IMR-90 (cell line): Measurements from ENCODE around the gene TMEM14A. TPM values are rescaled to one million over a fixed set of nuclear protein-coding genes. Genes with fewer than 3 reads are reported as not detected.
A peak's percentile ranks its signal among the peaks of the same experiment; 100 is the strongest.
"Not testable (repeated sequence)": the region's sequence is repeated elsewhere in the genome, so short reads cannot be mapped to it uniquely, and the experiment has no call there.

ENCODE experiments used
- ATAC-seq: fragments of 200-7000 bp; cut with Tn5 transposase; 2 replicates; pipeline ENCODE4 v1.9.1; 2020; ENCODE audit warnings: low read depth, mild to moderate bottlenecking, moderate library complexity
- BruUV-seq: library from RNA; stranded (reverse); fragments of 400-500 nt; replicated peaks from 2 replicates; lab custom pipeline; 2021; lab: Mats Ljungman, UMichigan
- CTCF ChIA-PET: fragments of 300-600 bp; formaldehyde crosslinking; extraction: SDS; loops from one replicate; lab custom pipeline; 2021; ENCODE audit warnings: antibody characterized with exemption; lab: Yijun Ruan, JAX
- POLR2A ChIA-PET: fragments of 300-600 bp; sonication (Branson Sonifier 250); formaldehyde crosslinking; loops from one replicate; lab custom pipeline; 2022; ENCODE audit warnings: antibody characterized with exemption; ENCODE audit not compliant: unreplicated experiment; lab: Charles Lee
- DNase-seq: peaks from one replicate; pipeline ENCODE4 v3.0.0; 2013
- H2AFZ ChIP-seq: replicated peaks from 2 replicates; pipeline ENCODE3; 2013; ENCODE audit warnings: low read length, mild to moderate bottlenecking; ENCODE audit not compliant: poor library complexity
- H2AK5ac ChIP-seq: 2 replicates; pipeline ENCODE4 v1.6.1; 2013; ENCODE audit warnings: low read depth, low read length, inconsistent platforms
- H2AK9ac ChIP-seq: replicated peaks from 2 replicates; pipeline ENCODE3; 2013; ENCODE audit warnings: mild to moderate bottlenecking, low read depth, low read length, moderate library complexity; ENCODE audit not compliant: poor library complexity
- H2BK120ac ChIP-seq: 2 replicates; pipeline ENCODE4 v1.6.1; 2013; ENCODE audit warnings: low read depth, low read length, inconsistent platforms
- H2BK15ac ChIP-seq: 3 replicates; pipeline ENCODE4 v1.6.1; 2013; ENCODE audit warnings: low read depth, low read length, inconsistent platforms
- H2BK20ac ChIP-seq: 2 replicates; pipeline ENCODE4 v1.6.1; 2013; ENCODE audit warnings: low read depth, mild to moderate bottlenecking, inconsistent platforms, low read length, moderate library complexity
- H2BK5ac ChIP-seq: 2 replicates; pipeline ENCODE4 v1.6.1; 2013; ENCODE audit warnings: mild to moderate bottlenecking, low read depth, low read length, inconsistent platforms; ENCODE audit not compliant: poor library complexity, severe bottlenecking
- H3K14ac ChIP-seq: replicated peaks from 2 replicates; pipeline ENCODE4 v1.6.1; 2013; ENCODE audit warnings: low read depth, low read length, inconsistent platforms
- H3K18ac ChIP-seq: 2 replicates; pipeline ENCODE4 v1.6.1; 2013; ENCODE audit warnings: low read depth, low read length, control low read depth
- H3K23ac ChIP-seq: 2 replicates; pipeline ENCODE4 v1.6.1; 2013; ENCODE audit warnings: low read depth, low read length, inconsistent platforms
- H3K27ac ChIP-seq: 2 replicates; pipeline ENCODE4 v1.5.1; 2013; ENCODE audit warnings: mild to moderate bottlenecking, control low read depth, low read length; ENCODE audit not compliant: insufficient read depth
- H3K27me3 ChIP-seq: 2 replicates; pipeline ENCODE4 v1.6.1; 2013; ENCODE audit warnings: low read length; ENCODE audit not compliant: control insufficient read depth, insufficient read depth
- H3K36me3 ChIP-seq: 2 replicates; pipeline ENCODE4 v1.6.1; 2013; ENCODE audit warnings: low read length, mixed read lengths; ENCODE audit not compliant: control insufficient read depth, insufficient read depth
- H3K4ac ChIP-seq: 2 replicates; pipeline ENCODE4 v1.6.1; 2013; ENCODE audit warnings: low read depth, low read length, inconsistent platforms
- H3K4me1 ChIP-seq: 2 replicates; pipeline ENCODE4 v1.6.1; 2013; ENCODE audit warnings: low read length, mixed read lengths; ENCODE audit not compliant: control insufficient read depth, insufficient read depth
- H3K4me2 ChIP-seq: 2 replicates; pipeline ENCODE4 v1.6.1; 2013; ENCODE audit warnings: low read depth, mild to moderate bottlenecking, control low read depth, low read length, moderate library complexity
- H3K4me3 ChIP-seq: 2 replicates; pipeline ENCODE4 v1.5.1; 2013; ENCODE audit warnings: low read depth, mild to moderate bottlenecking, control low read depth, low read length, moderate library complexity; ENCODE audit not compliant: insufficient read depth
- H3K56ac ChIP-seq: 2 replicates; pipeline ENCODE4 v1.6.1; 2013; ENCODE audit warnings: low read length, inconsistent platforms; ENCODE audit not compliant: insufficient read depth; ENCODE audit errors: extremely low read depth
- H3K79me1 ChIP-seq, 2 experiments: 2 replicates each; pipeline ENCODE4 v1.6.1; 2013; ENCODE audit warnings: low read length in 2 of 2, inconsistent platforms in 1 of 2, low read depth in 1 of 2
- H3K9ac ChIP-seq: 2 replicates; pipeline ENCODE4 v1.6.1; 2013; ENCODE audit warnings: low read depth, low read length, control low read depth
- H3K9me1 ChIP-seq: 2 replicates; pipeline ENCODE4 v1.6.1; 2013; ENCODE audit warnings: low read length, inconsistent platforms; ENCODE audit not compliant: insufficient read depth
- H3K9me3 ChIP-seq: 2 replicates; pipeline ENCODE4 v1.6.1; 2013; ENCODE audit warnings: low read length; ENCODE audit not compliant: control insufficient read depth, insufficient read depth
- H4K20me1 ChIP-seq: 2 replicates; pipeline ENCODE4 v1.6.1; 2013; ENCODE audit warnings: low read length, inconsistent platforms; ENCODE audit not compliant: insufficient read depth
- H4K5ac ChIP-seq: 2 replicates; pipeline ENCODE4 v1.6.1; 2013; ENCODE audit warnings: mild to moderate bottlenecking, low read depth, low read length, control low read depth
- H4K8ac ChIP-seq, 2 experiments: 2 replicates each; pipeline ENCODE4 v1.6.1; 2013; ENCODE audit warnings: low read depth in 2 of 2, low read length in 2 of 2, control low read depth in 1 of 2, inconsistent platforms in 1 of 2
- H4K91ac ChIP-seq: 2 replicates; pipeline ENCODE4 v1.6.1; 2013; ENCODE audit warnings: low read depth, low read length, inconsistent platforms; ENCODE audit not compliant: insufficient read depth
- BHLHE40 ChIP-seq: fragments of 150-350 bp; IDR thresholded peaks from 2 replicates; pipeline ENCODE4 v1.6.1; 2016; ENCODE audit warnings: mild to moderate bottlenecking, low read depth, low read length
- CEBPB ChIP-seq: IDR thresholded peaks from 2 replicates; pipeline ENCODE4 v1.6.1; 2012; ENCODE audit warnings: low read depth, low read length, improper control_type of control experiment
- MAFK ChIP-seq: IDR thresholded peaks from 2 replicates; pipeline ENCODE4 v1.6.1; 2012; ENCODE audit warnings: low read depth, low read length, improper control_type of control experiment
- MXI1 ChIP-seq: IDR thresholded peaks from 2 replicates; pipeline ENCODE4 v1.6.1; 2012; ENCODE audit warnings: low read depth, mild to moderate bottlenecking, low read length, moderate library complexity, borderline replicate concordance
- POLR2A ChIP-seq: IDR thresholded peaks from 2 replicates; pipeline ENCODE4 v1.6.1; 2012; ENCODE audit warnings: mild to moderate bottlenecking, low read depth, low read length
- RCOR1 ChIP-seq: IDR thresholded peaks from 2 replicates; pipeline ENCODE4 v1.6.1; 2012; ENCODE audit warnings: mild to moderate bottlenecking, low read length, improper control_type of control experiment; ENCODE audit not compliant: insufficient replicate concordance
- WGBS, 2 experiments: methylation state at CpG; one replicate each; pipeline versions ENCODE4 v1.1.5 to v1.1.7; 2013; ENCODE audit warnings: missing lambda C conversion rate in 2 of 2; ENCODE audit not compliant: insufficient read length in 1 of 2; ENCODE audit errors: extremely low coverage in 2 of 2; 5-methylcytosine and 5-hydroxymethylcytosine counted together
- dilution Hi-C: fragments of 300-500 bp; cut with HindIII; formaldehyde crosslinking; loops from one replicate; pipeline ENCODE4 v1.14.3; 2018; ENCODE audit warnings: low sequenced_read_pairs; ENCODE audit not compliant: unreplicated experiment
- in situ Hi-C: fragments of 300-500 bp; cut with MboI; formaldehyde crosslinking; loops from 3 replicates; pipeline ENCODE4 v1.14.3; 2019; ENCODE audit warnings: low sequenced_read_pairs, inconsistent platforms, mixed read lengths
- intact Hi-C: fragments of 100-400 bp; cut with micrococcal nuclease; formaldehyde crosslinking; loops from 2 replicates; pipeline ENCODE4 v1.10.0; 2022
- polyA plus RNA-seq, 3 experiments: library from polyadenylated mRNA; depleted of rRNA; stranded (reverse); fragments of >200 nt; gene quantifications; 2 replicates each; pipeline ENCODE4 v1.2.3, GENCODE V29; 2012; ENCODE audit warnings: low replicate concordance in 1 of 3
- total RNA-seq: library from RNA; depleted of rRNA; stranded (reverse); fragments of >200 nt; gene quantifications from 2 replicates; pipeline ENCODE4 v1.2.3, GENCODE V29; 2012
- TF ChIP-seq, protein P1 (sequence below): fragments of 150-350 bp; IDR thresholded peaks from 2 replicates; pipeline ENCODE4 v1.6.1; 2016; ENCODE audit warnings: low read depth, mild to moderate bottlenecking, low read length, moderate library complexity, borderline replicate concordance
- TF ChIP-seq, protein P2 (sequence below): fragments of 150-350 bp; IDR thresholded peaks from 2 replicates; pipeline ENCODE4 v1.6.1; 2017; ENCODE audit warnings: mild to moderate bottlenecking, antibody characterized with exemption, low read length, low read depth

Gene TMEM14A
- total and polyA plus RNA-seq, 2 of the 4 experiments (the other 2 are of a cell fraction) = 18.5 to 25.1 TPM

DNA sequence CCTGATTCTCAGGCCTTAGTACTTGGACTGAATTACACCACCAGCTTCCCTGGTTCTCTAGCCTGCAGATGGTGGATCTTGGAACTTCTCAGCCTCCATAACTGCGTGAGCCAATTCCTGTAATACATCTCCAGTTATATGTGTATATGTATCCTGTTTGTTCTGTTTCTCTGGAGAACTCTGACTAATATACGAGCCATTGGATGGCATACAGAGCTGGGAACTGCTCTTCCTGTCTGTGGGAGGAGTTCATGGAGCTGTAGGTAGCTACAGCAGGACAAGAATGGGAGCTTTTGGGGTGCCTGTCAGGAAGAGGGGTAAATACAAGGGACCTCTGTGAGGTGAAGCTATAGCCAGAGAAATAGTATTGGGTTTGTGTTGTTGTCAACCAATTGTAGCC, 41.2 kb downstream of the TMEM14A start:
- POLR2A ChIA-PET = no interaction called here
- Histone ChIP-seq H2AK9ac (no peak overlapping the region), H4K91ac (no peak overlapping the region), H3K9ac (no peak overlapping the region), H2AFZ (no peak overlapping the region), H3K4me1 (no peaks in the 10 kb centered on the region), H4K8ac (no peak overlapping the region), H3K79me1 (no peaks in the 10 kb centered on the region), H2BK15ac (no peak overlapping the region), H3K27ac (no peak overlapping the region), H2AK5ac (no peak overlapping the region), H3K36me3 (no peaks in the 10 kb centered on the region), H4K5ac (no peak overlapping the region), H3K23ac (no peak overlapping the region), H3K14ac (no peak overlapping the region), H3K4ac (no peak overlapping the region), H2BK20ac (no peak overlapping the region), H3K18ac (no peak overlapping the region), H2BK120ac (no peak overlapping the region), H3K9me3 (no peaks in the 10 kb centered on the region), H4K20me1 (no peaks in the 10 kb centered on the region), H3K56ac (no peak overlapping the region), H3K4me2 (no peak overlapping the region), H2BK5ac (no peak overlapping the region), H3K27me3 (peaks cover 16% of the 10 kb centered on the region), H3K9me1 (no peaks in the 10 kb centered on the region), H3K4me3 (no peak overlapping the region)
- ATAC-seq (no peak), DNase-seq (peak; percentile 11)
- intact Hi-C loops = no loop called here
- CTCF ChIA-PET = no interaction called here
- dilution Hi-C loops = no loop called here
- TF ChIP-seq, protein P1, sequence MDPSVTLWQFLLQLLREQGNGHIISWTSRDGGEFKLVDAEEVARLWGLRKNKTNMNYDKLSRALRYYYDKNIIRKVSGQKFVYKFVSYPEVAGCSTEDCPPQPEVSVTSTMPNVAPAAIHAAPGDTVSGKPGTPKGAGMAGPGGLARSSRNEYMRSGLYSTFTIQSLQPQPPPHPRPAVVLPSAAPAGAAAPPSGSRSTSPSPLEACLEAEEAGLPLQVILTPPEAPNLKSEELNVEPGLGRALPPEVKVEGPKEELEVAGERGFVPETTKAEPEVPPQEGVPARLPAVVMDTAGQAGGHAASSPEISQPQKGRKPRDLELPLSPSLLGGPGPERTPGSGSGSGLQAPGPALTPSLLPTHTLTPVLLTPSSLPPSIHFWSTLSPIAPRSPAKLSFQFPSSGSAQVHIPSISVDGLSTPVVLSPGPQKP = no peak
- TF ChIP-seq POLR2A (no peak), BHLHE40 (no peak), CEBPB (no peak), MAFK (no peak), RCOR1 (no peak), MXI1 (no peak)
- TF ChIP-seq, protein P2, sequence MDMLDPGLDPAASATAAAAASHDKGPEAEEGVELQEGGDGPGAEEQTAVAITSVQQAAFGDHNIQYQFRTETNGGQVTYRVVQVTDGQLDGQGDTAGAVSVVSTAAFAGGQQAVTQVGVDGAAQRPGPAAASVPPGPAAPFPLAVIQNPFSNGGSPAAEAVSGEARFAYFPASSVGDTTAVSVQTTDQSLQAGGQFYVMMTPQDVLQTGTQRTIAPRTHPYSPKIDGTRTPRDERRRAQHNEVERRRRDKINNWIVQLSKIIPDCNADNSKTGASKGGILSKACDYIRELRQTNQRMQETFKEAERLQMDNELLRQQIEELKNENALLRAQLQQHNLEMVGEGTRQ = no peak
- BruUV-seq = no TSS peak
- no CpG with 5 or more reads among the region's 2 CpGs for WGBS, 2 experiments
- in situ Hi-C loops = no loop called here

DNA sequence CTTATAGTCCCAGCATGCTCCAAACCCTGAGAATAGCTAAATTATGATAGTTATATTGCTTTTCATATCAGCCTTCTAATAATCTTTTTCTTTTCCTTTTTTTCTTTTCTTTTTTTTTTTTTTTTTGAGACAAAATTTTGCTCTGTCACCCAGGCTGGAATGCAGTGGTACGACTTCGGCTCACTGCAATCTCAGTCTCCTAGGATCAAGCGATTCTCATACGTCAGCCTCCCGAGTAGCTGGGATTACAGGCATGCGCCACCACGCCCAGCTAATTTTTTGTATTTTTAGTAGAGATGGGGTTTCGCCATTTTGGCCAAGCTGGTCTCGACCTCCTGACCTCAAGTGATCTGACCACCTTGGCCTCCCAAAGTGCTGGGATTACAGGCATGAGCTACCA, 43.8 kb downstream of the TMEM14A start:
- H3K9ac ChIP-seq, H3K56ac ChIP-seq, intact Hi-C loops, H4K91ac ChIP-seq, dilution Hi-C loops, H2BK20ac ChIP-seq, in situ Hi-C loops, H4K20me1 ChIP-seq, H3K79me1 ChIP-seq, H2AFZ ChIP-seq, H4K8ac ChIP-seq, H3K4me1 ChIP-seq, H2AK9ac ChIP-seq, H3K4ac ChIP-seq, H4K5ac ChIP-seq, H3K4me2 ChIP-seq, H2BK5ac ChIP-seq, H3K27ac ChIP-seq, H3K18ac ChIP-seq, H3K36me3 ChIP-seq, POLR2A ChIA-PET, H3K4me3 ChIP-seq, H3K9me3 ChIP-seq, DNase-seq, H3K23ac ChIP-seq, H3K9me1 ChIP-seq, CTCF ChIA-PET, H3K14ac ChIP-seq, H2BK120ac ChIP-seq, ATAC-seq, H2AK5ac ChIP-seq, H2BK15ac ChIP-seq, BruUV-seq: not testable (repeated sequence)
- H3K27me3 ChIP-seq = peaks cover 16% of the 10 kb centered on the region
- no CpG with 5 or more reads among the region's 9 CpGs for WGBS, 2 experiments
